ENCODE data around the gene SEMA6A.

SEMA6A gene

GRCh38 chr5:116488356-116489041 is 86.1 kb downstream of the SEMA6A start:
- DNase-seq, result no peak

- no peak for DNase-seq
Observed at GRCh38 chr5:116487045-116487444, 87.6 kb downstream of the SEMA6A start.

- DNase-seq, result no peak
Observed at GRCh38 chr5:116486588-116486987, 88.0 kb downstream of the SEMA6A start.

GRCh38 chr5:116484645-116485044 is 90.0 kb downstream of the SEMA6A start:
- no peak for DNase-seq

- DNase-seq, result no peak
Observed at GRCh38 chr5:116482394-116482793, 92.2 kb downstream of the SEMA6A start.

- no peak for DNase-seq
Observed at GRCh38 chr5:116480894-116481510, 93.6 kb downstream of the SEMA6A start.

- DNase-seq, result no peak
Observed at GRCh38 chr5:116479776-116480675, 94.6 kb downstream of the SEMA6A start.

GRCh38 chr5:116478491-116478890 is 96.1 kb downstream of the SEMA6A start:
- no peak for DNase-seq

GRCh38 chr5:116476897-116477537 is 97.6 kb downstream of the SEMA6A start:
- no peak for DNase-seq

GRCh38 chr5:116475338-116475737 is 99.3 kb downstream of the SEMA6A start:
- no peak for DNase-seq

- DNase-seq, result no peak
Observed at GRCh38 chr5:116473706-116474105, 100.9 kb downstream of the SEMA6A start.

GRCh38 chr5:116472274-116472673 is 102.3 kb downstream of the SEMA6A start:
- no peak for DNase-seq

- DNase-seq, result no peak
Observed at GRCh38 chr5:116469631-116470030, 105.0 kb downstream of the SEMA6A start.

- DNase-seq, result no peak
Observed at GRCh38 chr5:116468583-116468982, 106.0 kb downstream of the SEMA6A start.

- DNase-seq, result no peak
Observed at GRCh38 chr5:116467465-116467843, 107.2 kb downstream of the SEMA6A start.

GRCh38 chr5:116466727-116467464 is 107.7 kb downstream of the SEMA6A start:
- no peak for DNase-seq

GRCh38 chr5:116465411-116465810 is 109.2 kb downstream of the SEMA6A start:
- DNase-seq, result no peak

GRCh38 chr5:116464144-116464708 is 110.4 kb downstream of the SEMA6A start:
- no peak for DNase-seq

- no peak for DNase-seq
Observed at GRCh38 chr5:116462500-116462899, 112.1 kb downstream of the SEMA6A start.

- no peak for DNase-seq
Observed at GRCh38 chr5:116459301-116459700, 115.3 kb downstream of the SEMA6A start.

- DNase-seq, result no peak
Observed at GRCh38 chr5:116457062-116457461, 117.6 kb downstream of the SEMA6A start.

GRCh38 chr5:116456036-116456435 is 118.6 kb downstream of the SEMA6A start:
- DNase-seq, result no peak

Measured in CD4-positive, alpha-beta T cell treated with Interleukin-21 for 1 hour (primary cell).